Stomach (tissue), 9 donors: ENCODE data around the gene MTCL1. TPM values are rescaled to one million over a fixed set of nuclear protein-coding genes. Genes with fewer than 3 reads are reported as not detected.

Experiments used
- DNase-seq, 2 donors: peaks; one replicate each; pipeline versions ENCODE4 v3.0.0 to v3.0.0-alpha.2; 2013 to 2019
- H3K27ac ChIP-seq, 5 donors: fragments of 200-600 bp in 4 of 5; sonication (generic) in 4 of 5; one replicate each; pipeline ENCODE4 v1.5.1; 2013 to 2019; ENCODE audit warnings: mild to moderate bottlenecking in 1 of 5, moderate library complexity in 1 of 5
- H3K27me3 ChIP-seq, 3 donors: fragments of 200-600 bp; sonication (generic); one replicate each; pipeline ENCODE4 v1.5.1; 2017 to 2019; ENCODE audit warnings: mixed run types in 1 of 3
- H3K36me3 ChIP-seq, 4 donors: fragments of 200-600 bp; sonication (generic); 1 replicate in 3 of 4; 2 replicates in 1 of 4; pipeline ENCODE4 v1.5.1; 2016 to 2019
- H3K4me1 ChIP-seq, 4 donors: fragments of 200-600 bp; sonication (generic); one replicate each; pipeline ENCODE4 v1.5.1; 2016 to 2019
- H3K4me3 ChIP-seq, 4 donors: fragments of 200-600 bp; sonication (generic) in 3 of 4; one replicate each; pipeline ENCODE4 v1.5.1; 2016 to 2019; ENCODE audit warnings: mild to moderate bottlenecking in 1 of 4
- H3K9me3 ChIP-seq, 4 donors: fragments of 200-600 bp; sonication (generic); one replicate each; pipeline ENCODE4 v1.5.1; 2016 to 2019
- EP300 ChIP-seq: sonication (generic); formaldehyde crosslinking; IDR thresholded peaks from one replicate; pipeline ENCODE4 v1.6.1; 2017; ENCODE audit warnings: antibody characterized with exemption
- POLR2A ChIP-seq, 4 donors: fragments of 450-650 bp; IDR thresholded peaks; one replicate each; pipeline ENCODE4 v1.6.1; 2016; ENCODE audit warnings: antibody characterized with exemption in 4 of 4, control low read depth in 2 of 4, mild to moderate bottlenecking in 1 of 4, moderate library complexity in 1 of 4
- POLR2AphosphoS5 ChIP-seq, 3 donors: sonication (generic); formaldehyde crosslinking; IDR thresholded peaks; one replicate each; pipeline ENCODE4 v1.6.1; 2016; ENCODE audit warnings: antibody characterized with exemption in 3 of 3
- WGBS, 5 donors: extraction: QIAGEN DNeasy Blood & Tissue Kit in 3 of 5; methylation state at CpG; one replicate each; pipeline versions ENCODE4 v1.1.5 to v1.1.7; 2013 to 2018; 5-methylcytosine and 5-hydroxymethylcytosine counted together
- intact Hi-C: fragments of 100-400 bp; cut with DNase I; formaldehyde crosslinking; loops from one replicate; pipeline ENCODE4 v1.15.1; 2023; ENCODE audit warnings: low total_unique reads
- polyA plus RNA-seq, 3 donors: library from polyadenylated mRNA; stranded (reverse); fragments of 200-250 nt; gene quantifications; one replicate each; pipeline ENCODE4 v1.2.3, GENCODE V29; 2013
- total RNA-seq, 5 donors: library from RNA; depleted of rRNA; stranded (reverse); fragments of >200 nt; gene quantifications; one replicate each; pipeline versions ENCODE4 v1.1.0 to v1.2.3, GENCODE V29; 2014 to 2016
- TF ChIP-seq, protein P1 (sequence below), 7 experiments: fragments of 450-650 bp in 4 of 7; fragments of 200-600 bp in 3 of 7; sonication (generic) in 3 of 7; IDR thresholded peaks; one replicate each; pipeline ENCODE4 v1.5.1; 2016 to 2019; ENCODE audit warnings: antibody characterized with exemption in 7 of 7, control low read depth in 2 of 7, mild to moderate bottlenecking in 1 of 7
- donor health status: healthy with polysubstance abuse.
- donor health status: Bipolar disorder and iron deficiency.
- donor health status: healthy.

Gene MTCL1
- total and polyA plus RNA-seq, 8 donors, result 2.3 to 225 (median 20.5) TPM

DNA sequence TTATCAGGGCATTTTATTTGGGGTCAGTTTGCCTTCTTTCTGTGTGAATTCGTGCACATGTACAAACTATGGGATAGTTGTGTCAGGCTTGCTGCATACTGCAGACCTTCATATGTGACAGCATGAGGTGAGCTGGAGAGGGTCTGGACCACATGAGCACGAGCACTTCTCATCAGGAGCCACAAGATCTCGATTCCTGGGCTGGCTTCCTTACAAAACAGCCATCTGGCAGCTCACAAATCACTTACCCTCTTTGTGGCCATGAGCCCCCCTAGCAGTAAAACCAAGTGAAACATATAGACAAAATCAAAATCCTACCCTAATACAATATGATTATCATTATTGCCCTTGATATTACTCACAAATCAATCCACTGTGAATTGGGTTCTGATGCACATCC is 121.2 kb downstream of the MTCL1 start:
- 52 to 87% (median 70%) methylated on average over 3 of the region's 3 CpGs for WGBS, 5 donors

GRCh38 chr18:8826971-8827370 is 121.6 kb downstream of the MTCL1 start:
- TF ChIP-seq, protein P1, sequence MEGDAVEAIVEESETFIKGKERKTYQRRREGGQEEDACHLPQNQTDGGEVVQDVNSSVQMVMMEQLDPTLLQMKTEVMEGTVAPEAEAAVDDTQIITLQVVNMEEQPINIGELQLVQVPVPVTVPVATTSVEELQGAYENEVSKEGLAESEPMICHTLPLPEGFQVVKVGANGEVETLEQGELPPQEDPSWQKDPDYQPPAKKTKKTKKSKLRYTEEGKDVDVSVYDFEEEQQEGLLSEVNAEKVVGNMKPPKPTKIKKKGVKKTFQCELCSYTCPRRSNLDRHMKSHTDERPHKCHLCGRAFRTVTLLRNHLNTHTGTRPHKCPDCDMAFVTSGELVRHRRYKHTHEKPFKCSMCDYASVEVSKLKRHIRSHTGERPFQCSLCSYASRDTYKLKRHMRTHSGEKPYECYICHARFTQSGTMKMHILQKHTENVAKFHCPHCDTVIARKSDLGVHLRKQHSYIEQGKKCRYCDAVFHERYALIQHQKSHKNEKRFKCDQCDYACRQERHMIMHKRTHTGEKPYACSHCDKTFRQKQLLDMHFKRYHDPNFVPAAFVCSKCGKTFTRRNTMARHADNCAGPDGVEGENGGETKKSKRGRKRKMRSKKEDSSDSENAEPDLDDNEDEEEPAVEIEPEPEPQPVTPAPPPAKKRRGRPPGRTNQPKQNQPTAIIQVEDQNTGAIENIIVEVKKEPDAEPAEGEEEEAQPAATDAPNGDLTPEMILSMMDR (IDR thresholded peaks at IDR 0.05), result no peak
- TF ChIP-seq EP300 (no peak), POLR2A (IDR thresholded peaks at IDR 0.05) (no peak), POLR2AphosphoS5 (IDR thresholded peaks at IDR 0.05) (no peak)
- intact Hi-C loops, result no loop called here
- H3K27ac ChIP-seq, result peak overlapping the region in 4 of 5 donors; percentile 12 to 52 (median 18)
- peak in 1 of 2 donors; percentile 61 for DNase-seq
- H3K4me3 ChIP-seq, result no peak overlapping the region
- H3K4me1 ChIP-seq, result peaks cover 12 to 28% (median 26%) of the 10 kb centered on the region in 4 donors
- no peaks in the 10 kb centered on the region for H3K9me3 ChIP-seq
- H3K27me3 ChIP-seq, result no peaks in the 10 kb centered on the region
- WGBS, 5 donors, result 37 to 69% (median 54%) methylated on average over 9 to 12 of the region's 12 CpGs
- peaks cover 7 to 42% (median 20%) of the 10 kb centered on the region in 4 donors for H3K36me3 ChIP-seq

More for the DNA sequence above, 121.2 kb downstream of the MTCL1 start:
- Histone ChIP-seq H3K4me1 (peaks cover 12 to 28% (median 26%) of the 10 kb centered on the region in 4 donors), H3K27me3 (no peaks in the 10 kb centered on the region), H3K4me3 (no peak overlapping the region), H3K9me3 (no peaks in the 10 kb centered on the region), H3K36me3 (peaks cover 7 to 47% (median 20%) of the 10 kb centered on the region in 4 donors), H3K27ac (peak overlapping the region in 1 of 5 donors; percentile 20)
- TF ChIP-seq EP300, result no peak
- TF ChIP-seq POLR2A (IDR thresholded peaks at IDR 0.05), result no peak
- no peak for TF ChIP-seq POLR2AphosphoS5 (IDR thresholded peaks at IDR 0.05)
- TF ChIP-seq, protein P1 (IDR thresholded peaks at IDR 0.05), result no peak
- DNase-seq, result no peak
- intact Hi-C loops, result no loop called here

GRCh38 chr18:8828300-8828699 is 122.9 kb downstream of the MTCL1 start:
- WGBS, 5 donors, result 30 to 57% (median 33%) methylated on average over 7 of the region's 7 CpGs
- Histone ChIP-seq H3K27ac (peak overlapping the region in 2 of 5 donors; percentile 38 to 45), H3K9me3 (no peaks in the 10 kb centered on the region), H3K36me3 (peaks cover 7 to 29% (median 16%) of the 10 kb centered on the region in 4 donors), H3K4me1 (peaks cover 12 to 28% (median 26%) of the 10 kb centered on the region in 4 donors), H3K27me3 (no peaks in the 10 kb centered on the region), H3K4me3 (no peak overlapping the region)
- DNase-seq, result no peak
- TF ChIP-seq EP300 (no peak), POLR2AphosphoS5 (IDR thresholded peaks at IDR 0.05) (peak in 1 of 3 donors; percentile 20)
- TF ChIP-seq, protein P1 (IDR thresholded peaks at IDR 0.05), result no peak
- intact Hi-C loops, result no loop called here

DNA sequence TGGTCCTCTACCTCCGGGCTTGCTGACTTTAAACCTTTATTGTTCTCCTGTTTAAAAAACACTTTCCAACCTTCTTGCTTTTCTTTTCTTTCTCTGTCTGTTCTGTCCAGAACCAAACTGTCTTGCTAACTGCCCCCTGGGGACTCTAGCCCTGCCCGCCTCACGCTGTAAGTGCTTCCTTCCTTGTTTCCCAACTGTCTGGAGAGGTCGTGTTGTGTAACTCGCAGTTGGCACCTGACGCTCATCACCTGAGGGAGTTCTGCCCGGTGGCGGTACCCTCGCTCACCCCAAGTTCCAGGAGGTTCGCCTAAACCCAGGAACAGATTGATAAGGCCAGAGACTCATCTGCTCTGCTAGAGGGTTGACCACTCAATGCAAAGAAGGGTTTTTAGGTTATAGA is 123.4 kb downstream of the MTCL1 start:
- intact Hi-C loops, result no loop called here

More for the DNA sequence above, 123.4 kb downstream of the MTCL1 start:
- TF ChIP-seq POLR2A (IDR thresholded peaks at IDR 0.05), result no peak
- TF ChIP-seq, protein P1 (IDR thresholded peaks at IDR 0.05), result no peak
- no peak for TF ChIP-seq POLR2AphosphoS5 (IDR thresholded peaks at IDR 0.05)
- TF ChIP-seq EP300, result no peak
- Histone ChIP-seq H3K27me3 (no peaks in the 10 kb centered on the region), H3K36me3 (peaks cover 7 to 24% (median 14%) of the 10 kb centered on the region in 4 donors), H3K9me3 (no peaks in the 10 kb centered on the region), H3K4me3 (no peak overlapping the region), H3K4me1 (peaks cover 12 to 28% (median 26%) of the 10 kb centered on the region in 4 donors), H3K27ac (peak overlapping the region in 2 of 5 donors; percentile 38 to 45)
- WGBS, 5 donors, result 29 to 61% (median 41%) methylated on average over 10 of the region's 10 CpGs
- DNase-seq, result no peak
